Left lobe of liver (tissue), 2 donors: ENCODE data around the gene ARL13B. TPM values are rescaled to one million over a fixed set of nuclear protein-coding genes. Genes with fewer than 3 reads are reported as not detected.
"Not testable (repeated sequence)": the region's sequence is repeated elsewhere in the genome, so short reads cannot be mapped to it uniquely, and the experiment has no call there.

Experiments
- ATAC-seq: fragments of 200-7000 bp; cut with Tn5 transposase; one replicate; pipeline ENCODE4 v1.9.1; 2020; ENCODE audit warnings: mild to moderate bottlenecking, moderate library complexity
- DNase-seq: peaks from one replicate; pipeline ENCODE4 v3.0.0-alpha.2; 2020; ENCODE audit warnings: low spot score
- total RNA-seq: library from RNA; stranded (reverse); gene quantifications from one replicate; pipeline ENCODE4 v1.2.1, GENCODE V29; 2021
- donor health status: DM: no; HTN: no; CAD: no; lungs with moderate emphysema.
- donor health status: DM: no; HTN: yes; CAD: no.

Gene ARL13B
- total RNA-seq = 4.2 TPM

- DNase-seq (peak; percentile 99), ATAC-seq (peak; percentile 98)
Measured at GRCh38 chr3:93979850-93980676, at the start of gene ARL13B. ARL13B (plus strand) TSS chr3:93980155; CDS start chr3:93980424, 269 bp downstream.

GRCh38 chr3:93931597-93932229 lies 48.2 kb upstream of the ARL13B start:
- DNase-seq (peak; percentile 68), ATAC-seq (peak; percentile 81)

- ATAC-seq (peak; percentile 76), DNase-seq (no peak)
Measured at GRCh38 chr3:93934366-93935046, 45.4 kb upstream of the ARL13B start.

- no peak for DNase-seq
- no peak for ATAC-seq
Measured at GRCh38 chr3:93936549-93936948, 43.4 kb upstream of the ARL13B start.

- not testable (repeated sequence) for ATAC-seq, DNase-seq
Measured at GRCh38 chr3:93937485-93937884, 42.5 kb upstream of the ARL13B start.

- ATAC-seq, DNase-seq: not testable (repeated sequence)
Measured at GRCh38 chr3:93949958-93950357, 30.0 kb upstream of the ARL13B start.

GRCh38 chr3:93961026-93961425 lies 18.9 kb upstream of the ARL13B start:
- ATAC-seq = no peak

GRCh38 chr3:93961489-93961888 lies 18.5 kb upstream of the ARL13B start:
- ATAC-seq (peak; percentile 88), DNase-seq (peak; percentile 60)

More at GRCh38 chr3:93961026-93961425, 18.9 kb upstream of the ARL13B start:
- DNase-seq = no peak

GRCh38 chr3:93962798-93963197 lies 17.2 kb upstream of the ARL13B start:
- ATAC-seq = peak; percentile 62
- no peak for DNase-seq

GRCh38 chr3:93965106-93965505 lies 14.8 kb upstream of the ARL13B start:
- DNase-seq, ATAC-seq: not testable (repeated sequence)

GRCh38 chr3:93969443-93969842 lies 10.5 kb upstream of the ARL13B start:
- DNase-seq = no peak
- no peak for ATAC-seq

- no peak for ATAC-seq
- DNase-seq = no peak
Measured at GRCh38 chr3:93969997-93970396, 10.0 kb upstream of the ARL13B start.

- ATAC-seq = peak; percentile 91
- peak; percentile 89 for DNase-seq
Measured at GRCh38 chr3:93973131-93974126, 6.5 kb upstream of the ARL13B start, which contains the start of gene PROS1. PROS1 (minus strand) TSS chr3:93973896; CDS start chr3:93973749, 147 bp downstream.

GRCh38 chr3:93981649-93982048 lies 1.7 kb downstream of the ARL13B start:
- DNase-seq (no peak), ATAC-seq (no peak)

- DNase-seq (no peak), ATAC-seq (no peak)
Measured at GRCh38 chr3:93983408-93983807, 3.5 kb downstream of the ARL13B start.

- ATAC-seq (no peak), DNase-seq (no peak)
Measured at GRCh38 chr3:93984618-93985017, 4.7 kb downstream of the ARL13B start.

- no peak for ATAC-seq
- DNase-seq = no peak
Measured at GRCh38 chr3:93988283-93988682, 8.3 kb downstream of the ARL13B start.

GRCh38 chr3:93988764-93989163 lies 8.8 kb downstream of the ARL13B start:
- no peak for ATAC-seq
- DNase-seq = no peak

GRCh38 chr3:93989241-93989640 lies 9.3 kb downstream of the ARL13B start:
- ATAC-seq = no peak

GRCh38 chr3:93991631-93992030 lies 11.7 kb downstream of the ARL13B start:
- no peak for ATAC-seq
- DNase-seq = no peak

More at GRCh38 chr3:93989241-93989640, 9.3 kb downstream of the ARL13B start:
- DNase-seq = no peak
